ENCODE results near the gene NPAT. TPM values are rescaled to one million over a fixed set of nuclear protein-coding genes. Genes with fewer than 3 reads are reported as not detected.

The NPAT gene
- total and polyA plus RNA-seq, 2 of the 13 experiments (the other 11 are each of a cell fraction or from before 2014, with no cell fraction given): 4.4 to 11.2 TPM

- no peak for TF ChIP-seq PRDM15 (CRISPR knock-in tag; IDR thresholded peaks at IDR 0.05)
Observed at GRCh38 chr11:108170184-108170583, 52.3 kb downstream of the NPAT start (continued).

GRCh38 chr11:108167624-108168023 is 54.8 kb downstream of the NPAT start:
- POLR2A ChIA-PET: no interaction called here
- Histone ChIP-seq H2AFZ (ENCODE audit: low read length) (no peak overlapping the region), H3K36me3 (replicated peaks in 1 of 2; ENCODE audit: control insufficient read depth in 1 of 2, insufficient read depth in 2 of 2, low read length in 2 of 2) (peaks cover 14 to 57% of the 10 kb centered on the region in 2 experiments; a peak in 4 of 5 replicates), H4K20me1 (ENCODE audit: insufficient read depth, low read length) (no peaks in the 10 kb centered on the region), H3K79me2 (ENCODE audit: insufficient read depth, low read length) (no peaks in the 10 kb centered on the region), H3K4me3 (replicated peaks in 1 of 3; ENCODE audit: insufficient read depth in 1 of 3, low read depth in 2 of 3, low read length in 3 of 3) (no peak overlapping the region), H3K4me2 (ENCODE audit: low read depth, low read length) (no peak overlapping the region), H3K27ac (ENCODE audit: extremely low read length, insufficient read depth, low read length) (no peak overlapping the region), H3K4me1 (ENCODE audit: insufficient read depth, low read length) (no peaks in the 10 kb centered on the region), H3K27me3 (ENCODE audit: control insufficient read depth in 1 of 2, insufficient read depth in 2 of 2, low read length in 2 of 2) (no peaks in the 10 kb centered on the region; a peak in 1 of 5 replicates), H3K9me3 (ENCODE audit: low read length) (no peaks in the 10 kb centered on the region), H3K9ac (ENCODE audit: insufficient read depth, low read depth, low read length) (no peak overlapping the region)
- FAIRE-seq: no peak
- TF ChIP-seq MIER3 (CRISPR knock-in tag; IDR thresholded peaks at IDR 0.05; ENCODE audit: borderline replicate concordance) (no peak), KLF16 (CRISPR knock-in tag; IDR thresholded peaks at IDR 0.05) (no peak), TOE1 (CRISPR knock-in tag; IDR thresholded peaks at IDR 0.05) (no peak), MXD1 (CRISPR knock-in tag; IDR thresholded peaks at IDR 0.05) (no peak), ZBTB49 (CRISPR knock-in tag; IDR thresholded peaks at IDR 0.05; ENCODE audit: borderline replicate concordance) (no peak), ZNF619 (CRISPR knock-in tag; IDR thresholded peaks at IDR 0.05) (no peak), DRAP1 (CRISPR knock-in tag; IDR thresholded peaks at IDR 0.05) (no peak), GMEB2 (CRISPR knock-in tag; IDR thresholded peaks at IDR 0.05; ENCODE audit: low read depth) (no peak), ZNF331 (CRISPR knock-in tag; IDR thresholded peaks at IDR 0.05) (no peak), FOXO4 (CRISPR knock-in tag; conservative IDR thresholded peaks at IDR 0.05) (no peak)
- in situ Hi-C loops (cut with HindIII; ENCODE audit: extremely low pct_ligation_motif_present, low pct_unique_long_range_greater_than_20kb): no loop called here
- CTCF ChIA-PET (ENCODE audit: low intra/inter-chr PET ratio, low total read pairs): no interaction called here
- no TSS peak for BruUV-seq (replicated peaks)
- intact Hi-C loops (cut with micrococcal nuclease; ENCODE audit: unreplicated experiment): no loop called here
- DNase-seq (ENCODE audit: low spot score): no peak
- no peak for ATAC-seq

All from HepG2 (cell line).